Measurements from ENCODE around the gene AGPAT1.
"Not testable (repeated sequence)": the region's sequence is repeated elsewhere in the genome, so short reads cannot be mapped to it uniquely, and the experiment has no call there.

The AGPAT1 gene

GRCh38 chr6:32151181-32151862 is 24.6 kb downstream of the AGPAT1 start:
- in situ Hi-C loops (cut with MboI; ENCODE audit: low sequenced_read_pairs) = no loop called here

- in situ Hi-C loops (cut with MboI; ENCODE audit: low sequenced_read_pairs) = no loop called here
These were observed 25.7 kb downstream of the AGPAT1 start for GRCh38 chr6:32149932-32150870.

GRCh38 chr6:32149092-32149755 is 26.7 kb downstream of the AGPAT1 start:
- in situ Hi-C loops (cut with MboI; ENCODE audit: low sequenced_read_pairs) = no loop called here

DNA sequence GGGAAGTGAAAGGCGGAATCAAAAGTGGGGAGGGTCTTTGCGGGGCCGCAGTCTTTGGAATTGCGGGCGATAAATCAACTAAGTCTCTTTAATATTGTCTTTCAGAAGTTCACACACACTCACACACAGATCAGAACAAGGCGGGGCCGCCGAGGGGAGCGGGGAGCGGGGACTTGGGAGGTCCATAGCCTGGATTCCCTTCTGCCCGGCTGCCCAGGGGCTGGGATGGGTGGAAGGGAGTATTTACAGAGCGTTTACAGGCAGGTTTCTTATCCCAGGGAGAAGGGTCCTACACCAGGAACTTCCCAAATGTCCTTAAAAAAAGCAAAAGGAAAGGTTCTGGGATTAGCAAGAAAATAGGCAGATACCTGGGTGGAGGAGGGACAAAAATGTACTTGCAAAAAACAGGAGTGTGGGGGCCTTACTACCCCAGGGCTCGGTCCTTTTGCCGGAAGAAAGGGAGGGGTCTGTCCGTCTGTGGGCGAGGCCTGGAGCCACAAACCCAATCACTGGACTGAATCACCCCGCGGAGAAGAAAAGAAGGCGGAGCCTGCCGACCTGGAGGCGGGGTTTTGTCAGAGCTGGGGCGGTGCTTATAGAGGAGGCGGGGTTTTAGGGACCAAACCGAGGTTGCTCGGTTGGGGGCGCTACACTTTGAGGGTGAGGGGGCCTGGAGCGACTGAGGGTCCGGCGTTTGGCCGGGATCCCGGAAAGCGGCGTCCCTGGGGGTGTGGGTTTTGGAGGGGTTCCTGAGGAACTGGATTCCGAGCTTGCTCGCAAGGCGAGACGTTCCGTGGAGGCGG is 27.4 kb downstream of the AGPAT1 start:
- in situ Hi-C loops (cut with MboI; ENCODE audit: low sequenced_read_pairs) = no loop called here

DNA sequence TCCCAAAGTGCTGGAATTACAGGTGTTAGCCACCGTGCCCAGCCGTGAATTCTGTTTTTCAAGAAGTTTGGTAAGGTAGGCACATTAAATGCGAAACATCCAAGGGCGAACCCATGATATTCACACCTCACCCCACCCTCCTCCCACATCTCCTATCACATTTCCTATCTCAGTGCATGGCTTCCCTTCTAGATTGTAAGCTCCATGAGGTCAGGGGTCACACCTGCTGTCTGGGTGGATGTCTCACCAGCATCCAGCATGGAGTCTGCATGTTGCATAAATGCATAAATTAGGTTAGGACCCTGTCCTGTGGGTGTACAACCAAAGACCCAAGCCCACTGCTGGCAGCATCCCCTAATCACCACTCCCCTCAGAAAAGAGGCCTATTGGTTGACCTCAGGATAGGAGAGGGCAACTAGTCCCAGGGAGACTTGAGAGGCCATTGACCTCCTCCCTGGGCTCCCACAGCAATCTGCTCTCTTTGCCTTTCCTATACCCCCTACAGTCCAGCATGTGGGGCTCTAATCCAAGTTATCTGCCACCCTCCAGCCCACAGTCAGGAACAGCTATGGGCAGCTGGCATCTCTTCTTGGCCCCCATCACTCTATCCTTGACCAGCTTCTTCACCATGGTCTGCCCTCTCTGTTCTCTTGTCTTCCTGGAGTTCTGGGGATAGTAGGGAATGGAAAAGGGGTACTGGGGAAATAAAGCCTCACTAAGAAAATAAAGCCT is 28.3 kb downstream of the AGPAT1 start:
- in situ Hi-C loops (cut with MboI; ENCODE audit: low sequenced_read_pairs) = no loop called here

GRCh38 chr6:32146687-32147086 is 29.2 kb downstream of the AGPAT1 start:
- in situ Hi-C loops (cut with MboI; ENCODE audit: low sequenced_read_pairs) = no loop called here

DNA sequence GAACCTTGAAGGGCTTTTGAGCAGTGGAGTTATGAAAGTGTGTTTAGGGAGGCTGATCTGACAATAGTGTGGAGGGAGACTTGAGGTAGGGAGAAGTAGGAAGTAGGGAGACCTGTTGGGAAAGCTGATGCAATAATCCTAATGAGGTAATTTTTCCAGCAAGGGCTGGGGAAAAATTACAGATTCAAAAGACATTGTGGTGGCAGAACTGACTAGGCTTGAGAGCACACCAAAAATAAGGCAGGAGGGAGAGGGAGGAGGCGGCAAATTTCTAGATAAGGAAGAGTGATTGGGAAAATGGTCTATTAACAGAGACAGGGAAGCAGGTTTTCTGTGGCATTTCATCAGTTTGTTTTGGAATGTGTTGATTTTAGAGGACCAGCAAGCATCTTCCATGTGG is 29.6 kb downstream of the AGPAT1 start:
- in situ Hi-C loops (cut with MboI; ENCODE audit: low sequenced_read_pairs) = no loop called here

GRCh38 chr6:32144238-32144637 is 31.6 kb downstream of the AGPAT1 start:
- in situ Hi-C loops (cut with MboI; ENCODE audit: low sequenced_read_pairs) = not testable (repeated sequence)

DNA sequence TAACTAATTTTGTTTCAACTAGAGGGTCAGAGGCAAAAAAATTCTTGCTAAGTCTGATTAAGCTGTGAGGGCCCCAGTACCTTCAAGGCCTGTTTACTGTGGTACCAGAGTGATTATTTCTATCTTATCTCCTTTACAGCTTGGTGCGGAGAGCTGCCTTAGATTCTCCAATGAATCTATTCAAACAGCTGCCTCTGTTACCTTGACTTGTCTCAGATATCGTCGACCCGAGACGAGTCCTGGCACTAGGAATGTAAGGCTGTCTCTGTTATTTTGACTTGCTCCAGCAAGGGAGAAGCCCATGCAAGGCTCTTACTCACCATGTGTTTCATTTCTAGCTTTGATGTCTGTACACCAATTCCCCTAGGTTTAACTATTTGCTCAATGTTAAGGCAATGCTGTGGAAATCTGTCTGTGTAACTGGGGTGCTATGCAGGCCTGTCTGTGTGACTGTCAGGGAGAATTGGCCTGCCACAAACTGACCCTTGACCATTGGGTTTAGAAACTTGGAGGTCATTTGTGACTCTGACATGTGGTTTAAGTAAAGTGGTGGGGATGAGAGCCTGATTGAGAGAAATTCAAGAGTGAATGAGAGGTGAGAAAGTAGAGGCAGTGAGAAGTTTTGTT is 35.4 kb downstream of the AGPAT1 start:
- in situ Hi-C loops (cut with MboI; ENCODE audit: low sequenced_read_pairs) = no loop called here

DNA sequence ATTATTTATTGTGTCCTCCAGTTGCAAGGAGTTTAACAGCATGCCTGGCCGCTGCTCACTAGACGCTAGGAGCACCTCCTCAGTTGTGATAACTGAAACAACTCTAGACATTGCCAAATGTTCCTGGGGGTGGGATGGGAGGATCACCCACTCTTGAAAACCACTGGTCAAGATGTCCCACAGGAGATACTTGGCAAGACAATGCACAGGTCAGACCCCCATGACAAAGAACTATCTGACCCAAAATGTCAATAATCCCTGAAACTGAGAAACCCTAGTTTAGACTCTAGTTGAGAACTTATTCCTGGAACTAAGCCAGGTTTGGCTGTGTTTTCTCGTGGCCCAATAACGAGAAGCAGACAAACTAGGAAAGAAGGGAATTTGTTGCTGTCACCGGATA is 36.3 kb downstream of the AGPAT1 start:
- in situ Hi-C loops (cut with MboI; ENCODE audit: low sequenced_read_pairs) = no loop called here

DNA sequence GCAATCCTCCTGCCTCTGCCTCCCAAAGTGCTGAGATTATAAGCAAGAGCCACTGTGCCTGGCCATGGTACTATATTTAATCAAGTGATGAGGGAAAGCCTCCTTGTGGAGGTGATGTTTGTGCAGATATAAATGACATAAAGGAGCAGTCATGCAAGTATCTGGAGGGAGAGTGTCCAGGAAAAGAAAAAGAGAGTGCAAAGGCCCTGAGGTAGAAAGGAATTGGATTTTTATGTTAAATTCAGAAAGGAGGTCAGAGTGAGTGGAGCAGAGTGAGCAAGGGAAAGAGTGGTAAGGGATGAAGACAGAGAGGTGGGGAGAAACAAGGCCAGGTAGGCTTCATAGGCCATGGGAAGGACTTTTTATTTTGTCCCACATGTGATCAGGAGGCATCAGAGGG is 38.4 kb downstream of the AGPAT1 start:
- in situ Hi-C loops (cut with MboI; ENCODE audit: low sequenced_read_pairs) = no loop called here

DNA sequence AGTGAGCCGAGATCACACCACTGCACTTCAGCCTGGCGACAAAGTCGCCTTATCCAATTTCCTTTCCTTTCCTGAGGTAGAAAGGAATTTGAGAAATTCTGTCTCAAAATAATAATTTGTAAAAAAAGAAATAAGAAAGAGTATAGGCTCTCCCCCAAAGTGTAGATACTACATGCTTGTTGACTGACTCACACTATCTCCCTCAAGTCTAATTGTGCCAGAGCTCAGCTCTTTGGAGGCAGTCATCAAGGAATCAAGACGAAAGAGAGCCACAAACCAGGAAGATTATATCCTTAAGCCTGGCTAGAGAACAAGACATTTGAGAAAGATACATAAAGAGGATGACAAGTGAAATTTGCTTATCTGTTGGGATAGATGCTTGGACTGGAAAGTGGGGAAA is 42.1 kb downstream of the AGPAT1 start:
- in situ Hi-C loops (cut with MboI; ENCODE audit: low sequenced_read_pairs) = no loop called here

DNA sequence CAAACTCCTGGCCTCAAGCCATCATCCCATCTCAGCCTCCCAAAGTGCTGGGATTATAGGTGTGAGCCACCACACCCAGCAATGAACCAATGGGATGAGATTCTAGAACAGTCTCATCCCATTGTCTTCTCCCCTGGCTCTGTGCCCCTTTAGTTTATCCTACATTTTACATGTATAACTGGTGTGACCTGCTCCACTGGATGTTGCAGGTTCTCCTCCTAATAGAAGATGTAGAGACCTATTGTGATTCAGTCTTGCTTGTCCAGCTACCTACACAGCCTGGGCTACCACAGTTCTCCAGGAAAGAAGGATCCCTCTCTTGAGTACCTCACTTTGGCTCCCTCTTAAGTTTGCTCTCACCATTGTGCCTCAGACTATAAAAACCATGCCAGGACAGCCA is 43.8 kb downstream of the AGPAT1 start:
- in situ Hi-C loops (cut with MboI; ENCODE audit: low sequenced_read_pairs) = no loop called here

- in situ Hi-C loops (cut with MboI; ENCODE audit: low sequenced_read_pairs) = no loop called here
These were observed 44.4 kb downstream of the AGPAT1 start for GRCh38 chr6:32131439-32131948.

GRCh38 chr6:32129297-32130088 is 46.4 kb downstream of the AGPAT1 start:
- in situ Hi-C loops (cut with MboI; ENCODE audit: low sequenced_read_pairs) = no loop called here

DNA sequence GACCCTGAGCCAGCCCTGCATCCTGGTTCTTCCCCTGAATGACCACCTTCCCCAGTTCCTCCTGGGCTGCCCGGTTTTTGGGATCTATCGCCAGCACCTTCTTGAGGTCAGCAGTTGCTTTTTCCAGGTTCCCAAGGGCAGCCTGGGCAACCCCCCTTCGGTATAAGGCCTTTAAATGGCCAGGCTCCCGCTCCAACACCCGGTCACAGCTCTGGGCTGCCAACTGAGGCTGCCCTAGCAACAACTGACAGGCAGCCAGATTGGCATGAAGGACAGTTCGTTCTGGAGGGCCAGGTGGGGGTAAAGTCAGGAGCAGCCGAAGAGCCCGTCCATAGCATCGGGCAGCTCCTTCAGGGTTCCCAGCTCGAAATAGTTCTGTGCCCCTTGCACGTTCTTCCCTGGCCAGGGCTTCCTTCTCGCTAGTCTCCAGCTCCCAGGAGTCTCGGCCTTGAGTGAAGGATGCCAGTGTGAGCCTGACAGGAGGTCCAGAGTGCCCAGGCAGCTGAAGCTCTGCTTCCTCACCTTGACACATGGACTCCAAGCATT is 47.1 kb downstream of the AGPAT1 start:
- in situ Hi-C loops (cut with MboI; ENCODE audit: low sequenced_read_pairs) = no loop called here

GRCh38 chr6:32127717-32128592 is 47.9 kb downstream of the AGPAT1 start, which contains the start of gene ATF6B:
Gene ATF6B (minus strand): TSS chr6:32128246. CDS start chr6:32128207, 39 bp downstream.
- in situ Hi-C loops (cut with MboI; ENCODE audit: low sequenced_read_pairs) = no loop called here

DNA sequence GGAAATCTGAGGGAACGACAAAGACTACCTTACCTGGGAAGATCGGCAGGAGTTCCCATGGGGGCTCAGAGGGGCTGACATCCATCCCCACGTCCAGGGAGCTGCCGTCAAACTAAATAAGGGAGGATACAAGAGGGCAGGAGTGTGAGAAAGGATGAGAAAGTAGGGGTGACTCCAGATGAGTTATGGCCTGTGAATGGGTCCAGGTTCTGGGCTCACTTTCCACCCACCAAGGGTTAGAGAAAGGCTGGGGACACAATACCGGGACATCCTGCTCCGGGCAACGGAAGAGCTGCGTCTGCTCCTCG is 48.5 kb downstream of the AGPAT1 start:
- in situ Hi-C loops (cut with MboI; ENCODE audit: low sequenced_read_pairs) = no loop called here
